T-helper 22 cell (primary cell): ENCODE measurements around the gene FADD.
"Not testable (repeated sequence)": the region's sequence is repeated elsewhere in the genome, so short reads cannot be mapped to it uniquely, and the experiment has no call there.

Experiments used
- DNase-seq: peaks from one replicate; pipeline ENCODE4 v3.0.0-alpha.2; 2020; ENCODE audit warnings: low read depth

The FADD gene

DNA sequence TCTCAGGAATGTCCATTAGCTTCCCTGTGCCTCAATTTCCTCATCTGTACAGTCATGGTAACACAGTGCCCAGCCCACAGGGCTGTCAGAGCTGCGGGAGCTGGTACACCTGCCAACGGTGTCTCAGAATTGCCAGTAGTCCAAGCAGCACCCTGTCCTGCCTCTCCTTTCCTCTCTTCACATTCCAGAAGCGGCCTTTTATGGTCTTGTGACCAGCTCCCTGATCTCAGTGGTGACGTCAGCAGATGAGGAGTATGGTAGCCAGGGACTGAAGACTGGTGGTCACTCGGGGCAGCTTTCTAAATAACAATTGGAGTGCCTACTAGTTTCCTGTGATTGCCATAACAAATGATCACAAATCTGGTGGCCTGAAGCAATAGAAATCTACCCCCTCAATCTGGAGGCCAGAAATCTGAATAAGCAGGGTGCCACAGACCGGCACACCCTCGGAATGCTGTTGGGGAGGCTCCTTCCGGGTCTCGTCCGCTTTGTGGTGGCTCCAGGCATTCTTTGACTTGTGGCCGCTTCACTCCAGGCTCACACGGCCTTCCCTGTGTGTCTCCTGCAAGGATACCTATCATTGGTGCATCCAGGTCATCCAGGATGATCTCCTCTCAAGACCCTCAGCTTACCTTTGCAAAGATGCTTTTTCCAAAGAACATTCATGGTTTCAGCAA, 2.1 kb downstream of the FADD start:
- DNase-seq, result no peak

DNA sequence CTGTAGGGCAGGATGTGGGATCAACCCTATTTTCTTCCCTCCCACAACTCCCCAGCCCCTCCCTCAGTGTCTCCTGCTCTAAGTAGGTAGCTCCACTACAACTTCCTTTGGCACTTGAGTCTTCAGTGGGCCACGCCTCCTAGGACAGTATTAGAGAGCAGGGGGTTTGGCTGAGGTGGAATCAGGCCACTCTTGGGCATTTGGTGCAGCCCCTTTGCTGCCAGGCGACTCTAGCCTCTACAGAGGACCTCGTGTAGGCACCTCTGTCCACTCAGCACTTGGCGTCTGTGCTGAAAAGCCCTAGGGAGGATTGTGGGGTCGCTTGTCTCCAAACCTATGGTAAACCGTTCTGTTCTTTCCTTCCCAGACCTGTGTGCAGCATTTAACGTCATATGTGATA, 2.7 kb downstream of the FADD start:
- no peak for DNase-seq

DNA sequence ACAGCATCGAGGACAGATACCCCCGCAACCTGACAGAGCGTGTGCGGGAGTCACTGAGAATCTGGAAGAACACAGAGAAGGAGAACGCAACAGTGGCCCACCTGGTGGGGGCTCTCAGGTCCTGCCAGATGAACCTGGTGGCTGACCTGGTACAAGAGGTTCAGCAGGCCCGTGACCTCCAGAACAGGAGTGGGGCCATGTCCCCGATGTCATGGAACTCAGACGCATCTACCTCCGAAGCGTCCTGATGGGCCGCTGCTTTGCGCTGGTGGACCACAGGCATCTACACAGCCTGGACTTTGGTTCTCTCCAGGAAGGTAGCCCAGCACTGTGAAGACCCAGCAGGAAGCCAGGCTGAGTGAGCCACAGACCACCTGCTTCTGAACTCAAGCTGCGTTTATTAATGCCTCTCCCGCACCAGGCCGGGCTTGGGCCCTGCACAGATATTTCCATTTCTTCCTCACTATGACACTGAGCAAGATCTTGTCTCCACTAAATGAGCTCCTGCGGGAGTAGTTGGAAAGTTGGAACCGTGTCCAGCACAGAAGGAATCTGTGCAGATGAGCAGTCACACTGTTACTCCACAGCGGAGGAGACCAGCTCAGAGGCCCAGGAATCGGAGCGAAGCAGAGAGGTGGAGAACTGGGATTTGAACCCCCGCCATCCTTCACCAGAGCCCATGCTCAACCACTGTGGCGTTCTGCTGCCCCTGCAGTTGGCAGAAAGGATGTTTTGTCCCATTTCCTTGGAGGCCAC, 3.3 kb downstream of the FADD start:
- no peak for DNase-seq

DNA sequence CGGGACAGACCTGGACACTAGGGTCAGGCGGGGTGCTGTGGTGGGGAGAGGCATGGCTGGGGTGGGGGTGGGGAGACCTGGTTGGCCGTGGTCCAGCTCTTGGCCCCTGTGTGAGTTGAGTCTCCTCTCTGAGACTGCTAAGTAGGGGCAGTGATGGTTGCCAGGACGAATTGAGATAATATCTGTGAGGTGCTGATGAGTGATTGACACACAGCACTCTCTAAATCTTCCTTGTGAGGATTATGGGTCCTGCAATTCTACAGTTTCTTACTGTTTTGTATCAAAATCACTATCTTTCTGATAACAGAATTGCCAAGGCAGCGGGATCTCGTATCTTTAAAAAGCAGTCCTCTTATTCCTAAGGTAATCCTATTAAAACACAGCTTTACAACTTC, 3.9 kb downstream of the FADD start:
- no peak for DNase-seq

DNA sequence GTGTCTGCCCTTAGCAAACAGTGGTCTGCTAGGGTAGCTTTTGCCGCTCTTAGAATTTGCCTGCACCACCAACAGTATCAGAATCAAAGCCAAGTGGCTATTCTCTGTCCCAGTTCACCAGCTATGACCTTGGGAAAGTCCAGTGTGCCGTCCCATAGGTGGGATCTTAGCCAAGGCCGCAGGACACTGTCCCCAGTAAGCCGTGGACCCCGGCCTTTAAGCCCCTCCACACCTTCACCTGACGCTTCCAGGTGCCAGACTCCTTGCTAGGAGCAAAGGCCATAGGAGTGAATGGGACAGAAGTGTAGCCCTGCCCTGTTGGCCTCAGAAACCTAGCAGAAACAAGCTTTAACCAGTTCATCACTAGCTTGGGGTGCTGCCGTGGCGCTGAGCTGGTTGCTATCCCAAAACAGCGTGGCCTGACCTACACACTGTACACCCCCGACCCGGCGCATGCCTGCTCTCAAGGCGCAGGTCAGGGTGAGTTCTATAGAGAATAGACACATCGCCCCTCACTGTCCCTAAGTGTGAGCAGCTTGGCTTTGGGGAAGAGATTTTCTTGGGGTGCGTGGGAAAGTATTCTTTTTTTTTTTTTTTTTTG, 4.5 kb downstream of the FADD start:
- DNase-seq, result no peak

DNA sequence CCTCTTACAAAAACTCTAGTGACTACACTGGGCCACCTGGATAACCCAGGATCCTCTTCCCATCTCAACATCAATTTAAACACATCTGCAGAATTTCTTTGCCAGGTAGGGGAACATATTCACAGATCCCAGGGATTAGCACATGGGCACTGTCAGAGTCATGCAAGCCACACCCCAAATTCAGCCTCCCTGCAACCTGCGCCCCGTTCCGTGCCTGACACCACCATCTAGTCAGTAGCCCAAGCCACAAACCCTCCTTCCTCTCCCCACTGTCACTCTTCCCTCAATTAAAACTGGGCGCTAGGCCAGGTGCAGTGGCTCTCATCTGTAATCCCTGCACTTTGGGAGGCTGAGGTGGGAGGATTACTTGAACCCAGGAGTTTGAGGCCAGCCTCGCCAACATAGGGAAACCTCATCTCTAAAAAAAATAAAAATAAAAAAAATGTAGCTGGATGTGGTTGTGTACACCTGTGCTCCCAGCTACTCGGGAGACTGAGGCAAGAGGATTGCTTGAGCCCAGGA, 6.4 kb downstream of the FADD start:
- no peak for DNase-seq

DNA sequence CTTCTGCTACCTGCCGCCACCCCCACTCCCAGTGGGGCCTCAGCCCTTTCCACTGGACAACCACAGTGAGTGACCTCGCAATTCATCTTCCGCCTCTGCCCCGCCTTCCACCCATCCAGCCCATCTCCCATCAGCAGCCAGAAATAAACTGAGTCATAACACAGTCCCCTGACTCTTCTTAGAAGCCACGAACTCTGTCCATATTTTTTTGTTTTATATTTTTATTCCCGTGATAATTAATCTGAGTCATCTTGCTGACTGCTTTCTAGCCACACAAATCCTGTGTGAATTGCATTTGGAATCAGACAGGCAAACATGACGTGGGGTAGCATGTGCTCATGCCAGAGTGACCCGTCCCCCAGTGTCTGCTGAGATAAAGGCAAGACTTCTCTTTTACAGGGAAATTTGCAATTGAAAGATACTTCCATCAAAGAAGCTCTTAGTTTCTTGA, 7.0 kb downstream of the FADD start:
- DNase-seq, result no peak

DNA sequence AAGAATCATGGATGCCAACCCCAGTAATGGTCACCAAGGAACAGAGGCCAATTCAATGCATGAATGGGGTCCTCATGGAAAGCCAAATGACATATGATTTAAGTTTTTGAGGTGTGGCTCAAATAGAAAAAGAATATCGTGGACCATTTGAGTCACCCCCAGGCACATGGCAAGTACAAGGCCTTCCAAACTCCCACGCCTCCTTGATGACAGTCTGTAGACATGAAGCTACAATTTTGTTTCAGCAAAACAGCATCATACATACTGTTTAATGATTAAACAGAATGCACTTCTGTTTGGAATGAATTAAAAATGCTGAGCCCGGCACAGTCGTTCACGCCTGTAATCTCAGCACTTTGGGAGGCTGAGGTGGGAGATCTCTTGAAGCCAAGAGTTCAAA, 7.4 kb downstream of the FADD start:
- no peak for DNase-seq

DNA sequence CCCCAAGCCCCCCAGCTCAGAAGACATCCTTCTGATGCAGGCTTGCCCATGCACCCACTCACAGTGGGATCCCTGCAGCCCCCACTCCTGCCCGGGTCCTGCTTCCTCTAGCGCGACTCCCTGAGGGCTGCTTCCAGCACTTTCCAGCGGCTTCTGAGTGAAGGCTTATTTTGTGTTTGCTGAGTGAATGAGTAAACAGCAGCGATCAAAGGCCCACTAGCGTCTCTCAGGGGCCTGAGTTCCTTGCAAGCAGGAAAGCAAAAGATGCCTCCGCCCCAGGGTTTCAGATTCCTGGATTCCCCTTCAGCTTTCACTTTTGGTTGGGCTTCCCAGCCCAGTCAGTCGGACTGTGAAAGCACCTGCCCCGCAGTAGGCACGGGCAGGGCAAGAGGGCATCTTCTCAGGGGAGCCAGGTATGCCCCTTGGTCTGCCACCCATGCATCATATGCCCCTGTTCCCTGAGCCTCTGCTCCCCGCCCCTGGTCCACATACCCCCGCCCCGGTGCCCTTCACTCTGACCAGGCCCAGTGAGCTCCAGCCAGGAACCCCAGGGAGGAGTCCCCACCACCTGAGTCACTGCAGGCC, 9.2 kb downstream of the FADD start:
- no peak for DNase-seq

DNA sequence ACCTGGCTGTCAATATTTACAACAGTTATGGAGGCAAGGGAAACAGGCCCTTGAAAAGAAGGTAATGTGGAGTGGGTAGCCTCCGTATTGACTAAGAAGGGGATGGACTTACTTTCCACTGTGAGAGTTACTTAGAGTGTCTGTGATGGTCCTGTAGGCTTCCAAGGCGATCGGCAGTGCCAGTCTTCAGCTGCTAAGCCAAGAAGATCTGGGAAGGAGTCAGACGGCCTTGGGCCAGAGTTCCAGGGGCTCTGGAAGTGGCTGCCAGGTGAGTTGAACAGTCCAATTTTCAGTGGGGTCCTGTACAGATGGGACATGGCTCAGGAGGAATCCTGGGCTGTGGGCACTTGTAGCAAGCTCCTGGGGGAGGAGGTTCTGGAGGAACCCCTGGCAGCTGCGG, 14.3 kb downstream of the FADD start:
- not testable (repeated sequence) for DNase-seq

DNA sequence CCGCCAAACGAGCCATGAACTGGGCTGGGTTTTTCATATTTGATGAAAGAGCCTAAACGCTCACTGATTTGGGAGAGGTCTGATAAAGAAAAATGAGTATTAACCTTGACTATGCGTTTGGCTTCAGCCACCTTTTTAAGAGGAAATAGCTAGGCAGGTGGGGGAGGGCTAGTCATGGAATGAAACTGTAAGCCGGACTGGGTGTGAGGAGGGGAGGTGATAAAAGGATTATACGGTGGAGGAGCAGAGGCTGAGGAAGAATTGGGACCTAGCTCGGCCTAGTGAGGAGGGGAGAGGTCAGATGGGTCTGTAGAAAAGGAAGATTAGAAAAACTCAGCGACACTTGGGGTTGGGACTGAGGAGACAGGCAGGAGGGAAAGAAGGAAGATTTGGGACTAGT, 15.0 kb downstream of the FADD start:
- not testable (repeated sequence) for DNase-seq

DNA sequence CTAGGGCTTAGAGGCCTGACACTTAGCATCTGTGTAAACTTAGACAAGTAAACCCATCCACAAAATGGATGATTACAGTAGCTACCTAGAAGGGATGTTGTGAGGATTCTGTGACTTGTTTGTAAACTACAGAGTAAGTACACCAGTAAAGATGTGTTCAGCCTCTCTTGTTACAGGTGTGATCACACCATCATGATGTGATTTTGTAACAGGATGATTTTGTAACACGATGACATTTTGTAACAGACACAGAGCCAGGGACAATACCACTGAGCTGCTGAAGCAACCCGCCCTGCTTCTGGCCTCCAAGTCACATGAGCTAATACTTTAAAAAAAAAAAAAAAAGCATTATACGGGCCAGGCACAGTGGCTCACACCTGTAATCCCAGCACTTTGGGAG, 17.0 kb downstream of the FADD start:
- DNase-seq, result no peak

DNA sequence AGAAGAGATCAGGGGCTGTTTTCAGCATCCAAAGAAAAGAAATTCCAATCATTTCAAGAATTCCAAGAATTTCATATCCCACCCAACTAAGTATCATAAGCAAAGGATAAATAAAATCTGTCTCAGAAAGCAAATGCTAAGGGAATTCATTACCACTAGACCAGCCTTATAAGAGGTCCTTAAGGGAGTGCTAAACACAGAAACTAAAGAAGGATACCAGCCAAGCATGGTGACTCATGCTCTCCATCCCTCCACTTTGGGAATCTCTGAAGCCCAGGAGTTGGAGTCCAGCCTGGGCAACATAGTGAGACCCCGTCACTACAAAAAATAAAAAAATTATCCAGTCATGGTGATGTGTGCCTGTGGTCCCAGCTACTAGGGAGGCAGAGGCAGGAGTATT, 17.8 kb downstream of the FADD start:
- DNase-seq, result no peak

DNA sequence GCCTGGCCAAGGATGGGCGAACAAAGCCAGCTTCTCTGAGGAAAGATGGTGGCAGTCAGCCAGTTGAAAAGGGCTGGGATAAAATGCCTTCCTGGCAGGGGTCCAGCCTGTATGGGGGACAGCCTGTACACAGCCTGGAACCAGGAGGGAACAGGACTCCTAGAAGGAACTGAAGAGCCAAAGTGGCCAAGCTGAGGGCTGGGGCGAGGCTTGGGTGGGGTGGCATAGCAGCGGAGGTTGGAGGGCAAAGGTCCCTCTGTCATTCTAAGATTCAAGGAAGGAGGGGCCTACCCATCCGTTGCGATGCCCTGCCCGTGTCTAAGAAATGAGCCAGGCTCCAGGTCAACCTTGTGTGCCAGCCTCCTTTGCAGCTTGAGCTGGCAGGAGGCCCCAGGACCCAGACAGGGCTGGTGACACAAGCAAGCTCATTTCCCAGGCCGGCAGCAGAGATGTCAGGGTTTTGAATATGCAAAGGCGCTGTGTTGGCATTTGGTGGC, 22.6 kb downstream of the FADD start:
- no peak for DNase-seq

DNA sequence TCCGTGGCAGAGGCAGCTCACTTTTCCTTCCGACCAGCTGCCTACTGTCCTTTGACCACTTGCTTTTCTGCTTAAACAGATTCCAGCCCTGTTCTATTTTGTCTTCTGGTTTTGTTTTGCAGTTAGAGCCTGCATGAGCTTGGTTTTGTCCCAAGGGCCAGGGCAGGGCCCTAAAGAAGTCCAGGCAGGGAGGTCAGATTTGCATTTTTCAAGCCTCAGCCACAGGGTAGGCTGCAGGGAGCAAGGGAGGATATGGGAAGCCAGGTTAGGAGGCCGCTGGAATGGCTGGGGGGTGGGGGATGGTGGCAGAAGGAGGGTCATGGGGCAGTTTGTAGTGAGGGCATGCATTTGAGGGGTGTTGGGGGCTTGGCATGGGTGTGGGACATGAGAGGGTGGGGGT, 23.1 kb downstream of the FADD start:
- no peak for DNase-seq

DNA sequence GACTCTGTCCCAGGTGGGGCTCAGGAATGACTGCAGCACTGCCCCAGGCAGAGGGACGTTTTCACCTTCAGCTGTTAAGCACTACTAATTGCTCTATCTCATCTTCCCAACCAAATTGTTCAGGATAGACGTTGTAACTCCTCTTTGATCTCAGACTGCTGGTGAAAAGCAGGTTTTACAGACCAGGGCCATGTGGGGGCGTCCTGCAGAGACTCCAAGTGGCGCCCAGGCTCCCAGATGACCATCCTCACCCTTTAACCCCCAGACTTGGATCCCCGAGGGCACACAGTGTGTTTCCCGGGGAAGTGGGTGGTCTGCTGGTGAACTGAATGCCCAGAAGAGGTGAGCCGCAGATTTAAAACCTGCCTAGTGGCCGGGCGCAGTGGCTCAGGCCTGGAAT, 23.9 kb downstream of the FADD start:
- DNase-seq, result no peak

DNA sequence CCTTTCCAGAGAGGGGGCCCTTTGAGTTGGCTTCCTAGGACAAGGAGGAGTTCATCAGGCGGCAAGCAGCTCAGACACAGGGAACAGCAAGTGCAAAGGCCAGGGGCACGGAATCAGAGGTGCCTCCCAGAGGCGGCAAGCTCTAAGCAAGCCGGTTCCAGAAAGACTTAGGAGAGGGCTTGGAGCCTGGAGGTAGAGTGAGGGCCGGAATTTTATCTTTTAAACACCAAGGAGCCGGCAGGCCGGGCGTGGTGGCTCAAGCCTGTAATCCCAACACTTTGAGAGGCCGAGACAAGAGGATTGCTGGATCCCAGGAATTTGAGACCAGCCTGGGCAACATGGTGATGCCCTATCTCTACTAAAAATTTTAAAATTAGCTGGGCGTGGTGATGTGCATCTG, 26.6 kb downstream of the FADD start:
- no peak for DNase-seq

DNA sequence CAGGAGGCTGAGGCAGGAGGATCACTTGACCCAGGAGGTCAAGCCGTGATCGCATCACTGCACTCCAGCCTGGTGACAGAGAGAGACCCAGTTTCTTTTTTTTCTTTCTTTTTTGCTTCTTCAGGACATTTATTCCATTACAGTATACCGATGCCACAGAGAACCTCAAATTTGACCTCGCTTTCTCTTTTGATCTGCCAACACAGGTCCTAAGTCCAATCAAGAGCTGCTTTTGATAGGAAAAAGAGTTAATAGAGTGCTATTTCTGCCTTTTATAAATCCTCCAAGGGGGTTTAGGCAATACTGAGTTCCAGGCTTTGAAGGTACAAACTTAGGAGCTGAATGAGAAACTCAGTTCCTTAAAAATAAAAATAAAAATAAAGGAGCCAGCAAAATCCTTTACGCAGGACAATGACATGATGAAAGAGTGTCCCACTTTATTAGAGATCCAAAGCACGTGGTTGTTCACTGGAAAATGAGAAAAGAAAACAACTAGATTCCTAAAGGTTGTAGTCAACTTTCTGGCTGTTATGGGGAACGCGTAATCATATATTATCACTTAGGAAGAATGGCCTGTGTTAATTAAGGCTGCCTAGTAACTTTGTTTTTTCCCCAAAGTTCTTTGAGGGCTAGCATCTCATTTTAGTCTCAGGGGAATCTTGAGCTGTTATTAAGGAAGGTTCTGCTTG, 27.2 kb downstream of the FADD start:
- no peak for DNase-seq

DNA sequence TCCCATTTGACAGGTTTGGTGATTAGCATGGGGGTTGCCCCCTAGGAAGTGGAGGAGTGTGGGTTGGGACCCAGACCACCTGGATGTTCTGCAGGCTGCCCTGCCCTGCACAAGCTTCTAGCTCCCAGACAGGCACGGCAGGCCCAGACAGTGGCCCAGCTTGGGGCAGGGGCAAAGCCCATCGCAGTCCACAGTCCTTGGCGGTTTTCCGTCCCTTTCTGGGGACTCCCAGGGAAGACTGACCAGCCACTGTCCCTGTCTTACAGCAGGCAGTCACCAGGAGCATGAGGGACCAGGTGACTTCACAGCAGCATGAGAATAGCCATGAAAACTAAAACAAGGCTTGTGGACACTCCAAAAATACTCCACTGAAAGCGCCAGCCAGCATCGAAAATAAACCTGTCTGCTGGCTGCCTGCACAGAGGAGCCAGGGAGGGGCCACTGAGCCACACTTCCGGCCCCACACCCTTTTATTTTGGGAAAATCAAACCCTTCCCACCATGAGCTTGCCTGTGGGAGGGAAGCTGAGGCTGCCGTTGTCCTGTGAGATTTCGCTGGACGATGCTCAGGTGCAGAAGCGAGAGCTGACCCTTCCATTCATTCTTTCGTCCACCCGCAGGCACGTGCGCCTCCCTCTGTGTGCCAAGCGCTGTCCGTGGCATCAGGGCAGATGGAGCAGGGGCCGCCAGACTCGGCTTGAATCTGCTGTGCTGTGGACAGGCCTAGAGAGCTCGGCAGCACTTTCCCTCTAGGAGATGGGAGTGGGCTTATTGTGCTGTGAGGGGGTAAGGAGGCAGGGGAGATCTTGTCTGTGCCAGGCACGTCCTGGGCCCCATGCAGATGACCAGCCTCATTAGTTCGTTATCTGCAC, 28.0 kb downstream of the FADD start:
- no peak for DNase-seq

DNA sequence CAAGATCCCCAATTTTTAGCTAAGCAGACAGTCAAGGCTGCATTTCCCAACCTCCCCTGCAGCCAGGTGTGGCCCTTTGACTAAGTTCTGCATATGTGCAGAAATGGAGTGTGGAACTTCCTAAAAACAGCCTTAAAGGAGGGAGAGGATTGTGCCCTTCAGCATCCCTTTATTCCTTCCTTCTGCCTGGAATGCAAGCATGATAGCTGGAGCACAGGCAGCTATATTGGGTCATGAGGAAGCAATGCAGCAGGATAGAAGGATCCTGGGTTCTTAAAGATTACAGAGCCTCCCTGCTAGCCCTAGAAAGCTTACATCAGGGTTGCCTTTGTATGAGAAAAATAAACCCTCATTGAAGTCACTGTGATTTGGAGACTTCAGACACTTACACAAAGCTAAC, 29.9 kb downstream of the FADD start:
- DNase-seq, result no peak

DNA sequence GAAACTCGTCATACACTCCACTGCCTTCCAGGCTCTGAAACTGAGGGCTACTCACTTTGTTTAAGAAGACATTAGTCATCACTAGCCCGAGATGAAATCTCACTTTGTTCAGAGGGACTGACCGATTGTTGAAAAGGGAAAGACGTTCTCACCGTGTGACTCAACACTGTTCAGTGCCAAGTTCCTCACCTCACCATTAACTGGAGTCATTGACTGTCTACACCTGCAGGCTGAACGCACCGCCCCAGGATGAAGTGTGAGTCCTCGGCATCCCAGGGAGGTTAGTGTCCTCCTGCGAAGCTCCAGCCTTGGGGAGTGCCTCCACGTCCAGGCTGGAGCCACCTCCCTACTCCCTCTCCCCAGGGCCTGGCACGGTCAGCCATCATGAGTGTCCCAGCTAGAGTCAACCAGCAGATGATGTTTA, 30.4 kb downstream of the FADD start:
- no peak for DNase-seq
